Liver (tissue), 3 donors: Measurements from ENCODE around the gene TLE4.

Source experiments
- HNF4G ChIP-seq: IDR thresholded peaks from 2 replicates; pipeline ENCODE4 v1.6.1; 2016; ENCODE audit warnings: antibody characterized with exemption
- JUND ChIP-seq, 2 donors: IDR thresholded peaks; 2 replicates each; pipeline ENCODE4 v1.6.1; 2016; ENCODE audit warnings: antibody characterized with exemption in 2 of 2
- MAX ChIP-seq: IDR thresholded peaks from 2 replicates; pipeline ENCODE4 v1.6.1; 2016; ENCODE audit warnings: antibody characterized with exemption
- NR2F2 ChIP-seq: IDR thresholded peaks from 2 replicates; pipeline ENCODE4 v1.6.1; 2016; ENCODE audit warnings: antibody characterized with exemption
- RAD21 ChIP-seq, 2 donors: IDR thresholded peaks; 2 replicates each; pipeline ENCODE4 v1.6.1; 2016; ENCODE audit warnings: antibody characterized with exemption in 2 of 2, mild to moderate bottlenecking in 2 of 2
- RXRA ChIP-seq, 2 donors: IDR thresholded peaks; 2 replicates each; pipeline ENCODE4 v1.6.1; 2017 to 2018; ENCODE audit warnings: antibody characterized with exemption in 2 of 2, mild to moderate bottlenecking in 1 of 2
- SP1 ChIP-seq: IDR thresholded peaks from 2 replicates; pipeline ENCODE4 v1.6.1; 2018; ENCODE audit warnings: antibody characterized with exemption, mild to moderate bottlenecking
- TAF1 ChIP-seq: conservative IDR thresholded peaks from 2 replicates; pipeline ENCODE4 v1.6.1; 2016; ENCODE audit warnings: antibody characterized with exemption, mild to moderate bottlenecking
- TF ChIP-seq, protein P1 (sequence below): fragments of 150-350 bp; IDR thresholded peaks from 2 replicates; pipeline ENCODE4 v1.5.1; 2017; ENCODE audit warnings: improper control_type of control experiment, low read depth, low read length; ENCODE audit not compliant: missing input control
- TF ChIP-seq, protein P2 (sequence below): IDR thresholded peaks from 2 replicates; pipeline ENCODE4 v1.6.1; 2016; ENCODE audit warnings: antibody characterized with exemption, mild to moderate bottlenecking
- TF ChIP-seq, protein P3 (sequence below): IDR thresholded peaks from 2 replicates; pipeline ENCODE4 v1.6.1; 2016; ENCODE audit warnings: antibody characterized with exemption
- TF ChIP-seq, protein P4 (sequence below): IDR thresholded peaks from 2 replicates; pipeline ENCODE4 v1.6.1; 2016; ENCODE audit warnings: antibody characterized with exemption
- donor health status: healthy.
- donor health status: healthy.

DNA sequence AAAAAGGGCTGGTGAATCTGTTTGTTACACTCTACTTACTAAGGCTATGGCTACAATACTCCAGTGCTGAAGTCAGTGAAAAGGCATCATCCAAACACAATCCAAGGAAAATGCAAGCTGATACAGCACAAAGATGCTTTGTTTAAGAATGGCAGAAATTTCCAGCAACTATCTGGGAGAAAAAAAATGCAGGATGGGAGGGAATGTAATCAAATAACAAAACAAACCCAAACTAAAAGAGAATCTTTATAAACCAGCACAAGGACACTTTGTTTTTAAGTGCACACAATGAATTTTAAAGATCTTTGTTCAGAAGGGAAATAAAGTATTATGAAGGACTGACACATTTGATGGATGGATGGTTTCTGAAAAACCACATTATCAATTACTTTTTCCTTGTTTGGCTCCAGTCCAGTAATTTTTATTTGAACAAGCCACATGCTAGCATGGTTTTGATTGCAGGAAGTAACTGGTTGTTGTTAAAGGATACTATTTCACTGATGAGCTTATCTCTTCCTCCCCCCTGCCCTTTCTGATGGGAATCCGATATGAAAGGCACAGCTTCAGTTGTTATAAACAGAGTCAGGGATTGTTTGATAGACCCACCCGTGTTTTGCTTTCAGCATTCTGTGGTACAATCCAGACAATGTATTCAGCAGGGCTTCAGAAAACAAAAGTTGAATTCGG lies 12.1 kb upstream of the TLE4 start:
- TF ChIP-seq, protein P1, sequence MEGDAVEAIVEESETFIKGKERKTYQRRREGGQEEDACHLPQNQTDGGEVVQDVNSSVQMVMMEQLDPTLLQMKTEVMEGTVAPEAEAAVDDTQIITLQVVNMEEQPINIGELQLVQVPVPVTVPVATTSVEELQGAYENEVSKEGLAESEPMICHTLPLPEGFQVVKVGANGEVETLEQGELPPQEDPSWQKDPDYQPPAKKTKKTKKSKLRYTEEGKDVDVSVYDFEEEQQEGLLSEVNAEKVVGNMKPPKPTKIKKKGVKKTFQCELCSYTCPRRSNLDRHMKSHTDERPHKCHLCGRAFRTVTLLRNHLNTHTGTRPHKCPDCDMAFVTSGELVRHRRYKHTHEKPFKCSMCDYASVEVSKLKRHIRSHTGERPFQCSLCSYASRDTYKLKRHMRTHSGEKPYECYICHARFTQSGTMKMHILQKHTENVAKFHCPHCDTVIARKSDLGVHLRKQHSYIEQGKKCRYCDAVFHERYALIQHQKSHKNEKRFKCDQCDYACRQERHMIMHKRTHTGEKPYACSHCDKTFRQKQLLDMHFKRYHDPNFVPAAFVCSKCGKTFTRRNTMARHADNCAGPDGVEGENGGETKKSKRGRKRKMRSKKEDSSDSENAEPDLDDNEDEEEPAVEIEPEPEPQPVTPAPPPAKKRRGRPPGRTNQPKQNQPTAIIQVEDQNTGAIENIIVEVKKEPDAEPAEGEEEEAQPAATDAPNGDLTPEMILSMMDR: no peak
- TF ChIP-seq RXRA (IDR thresholded peaks at IDR 0.05): no peak
- TF ChIP-seq RAD21 (IDR thresholded peaks at IDR 0.05): no peak
- no peak for TF ChIP-seq MAX
- no peak for TF ChIP-seq NR2F2
- TF ChIP-seq, protein P2, sequence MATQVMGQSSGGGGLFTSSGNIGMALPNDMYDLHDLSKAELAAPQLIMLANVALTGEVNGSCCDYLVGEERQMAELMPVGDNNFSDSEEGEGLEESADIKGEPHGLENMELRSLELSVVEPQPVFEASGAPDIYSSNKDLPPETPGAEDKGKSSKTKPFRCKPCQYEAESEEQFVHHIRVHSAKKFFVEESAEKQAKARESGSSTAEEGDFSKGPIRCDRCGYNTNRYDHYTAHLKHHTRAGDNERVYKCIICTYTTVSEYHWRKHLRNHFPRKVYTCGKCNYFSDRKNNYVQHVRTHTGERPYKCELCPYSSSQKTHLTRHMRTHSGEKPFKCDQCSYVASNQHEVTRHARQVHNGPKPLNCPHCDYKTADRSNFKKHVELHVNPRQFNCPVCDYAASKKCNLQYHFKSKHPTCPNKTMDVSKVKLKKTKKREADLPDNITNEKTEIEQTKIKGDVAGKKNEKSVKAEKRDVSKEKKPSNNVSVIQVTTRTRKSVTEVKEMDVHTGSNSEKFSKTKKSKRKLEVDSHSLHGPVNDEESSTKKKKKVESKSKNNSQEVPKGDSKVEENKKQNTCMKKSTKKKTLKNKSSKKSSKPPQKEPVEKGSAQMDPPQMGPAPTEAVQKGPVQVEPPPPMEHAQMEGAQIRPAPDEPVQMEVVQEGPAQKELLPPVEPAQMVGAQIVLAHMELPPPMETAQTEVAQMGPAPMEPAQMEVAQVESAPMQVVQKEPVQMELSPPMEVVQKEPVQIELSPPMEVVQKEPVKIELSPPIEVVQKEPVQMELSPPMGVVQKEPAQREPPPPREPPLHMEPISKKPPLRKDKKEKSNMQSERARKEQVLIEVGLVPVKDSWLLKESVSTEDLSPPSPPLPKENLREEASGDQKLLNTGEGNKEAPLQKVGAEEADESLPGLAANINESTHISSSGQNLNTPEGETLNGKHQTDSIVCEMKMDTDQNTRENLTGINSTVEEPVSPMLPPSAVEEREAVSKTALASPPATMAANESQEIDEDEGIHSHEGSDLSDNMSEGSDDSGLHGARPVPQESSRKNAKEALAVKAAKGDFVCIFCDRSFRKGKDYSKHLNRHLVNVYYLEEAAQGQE: no peak
- TF ChIP-seq SP1: no peak
- TF ChIP-seq JUND (IDR thresholded peaks at IDR 0.05): no peak
- TF ChIP-seq, protein P3, sequence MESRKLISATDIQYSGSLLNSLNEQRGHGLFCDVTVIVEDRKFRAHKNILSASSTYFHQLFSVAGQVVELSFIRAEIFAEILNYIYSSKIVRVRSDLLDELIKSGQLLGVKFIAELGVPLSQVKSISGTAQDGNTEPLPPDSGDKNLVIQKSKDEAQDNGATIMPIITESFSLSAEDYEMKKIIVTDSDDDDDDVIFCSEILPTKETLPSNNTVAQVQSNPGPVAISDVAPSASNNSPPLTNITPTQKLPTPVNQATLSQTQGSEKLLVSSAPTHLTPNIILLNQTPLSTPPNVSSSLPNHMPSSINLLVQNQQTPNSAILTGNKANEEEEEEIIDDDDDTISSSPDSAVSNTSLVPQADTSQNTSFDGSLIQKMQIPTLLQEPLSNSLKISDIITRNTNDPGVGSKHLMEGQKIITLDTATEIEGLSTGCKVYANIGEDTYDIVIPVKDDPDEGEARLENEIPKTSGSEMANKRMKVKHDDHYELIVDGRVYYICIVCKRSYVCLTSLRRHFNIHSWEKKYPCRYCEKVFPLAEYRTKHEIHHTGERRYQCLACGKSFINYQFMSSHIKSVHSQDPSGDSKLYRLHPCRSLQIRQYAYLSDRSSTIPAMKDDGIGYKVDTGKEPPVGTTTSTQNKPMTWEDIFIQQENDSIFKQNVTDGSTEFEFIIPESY: no peak
- TF ChIP-seq, protein P4, sequence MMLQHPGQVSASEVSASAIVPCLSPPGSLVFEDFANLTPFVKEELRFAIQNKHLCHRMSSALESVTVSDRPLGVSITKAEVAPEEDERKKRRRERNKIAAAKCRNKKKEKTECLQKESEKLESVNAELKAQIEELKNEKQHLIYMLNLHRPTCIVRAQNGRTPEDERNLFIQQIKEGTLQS: no peak
- no peak for TF ChIP-seq HNF4G
- no peak for TF ChIP-seq TAF1
